Vagina (tissue), 2 donors: ENCODE measurements around the gene CMTR1.

Source experiments
- CTCF ChIP-seq, 3 experiments: fragments of 450-650 bp in 2 of 3; fragments of 200-600 bp in 1 of 3; sonication (generic) in 1 of 3; IDR thresholded peaks; one replicate each; pipeline ENCODE4 v1.5.1; 2017 to 2019; ENCODE audit warnings: antibody characterized with exemption in 3 of 3, mild to moderate bottlenecking in 2 of 3, moderate library complexity in 2 of 3
- POLR2A ChIP-seq, 2 donors: fragments of 450-650 bp; IDR thresholded peaks; one replicate each; pipeline ENCODE4 v1.6.1; 2017; ENCODE audit warnings: antibody characterized with exemption in 2 of 2, mild to moderate bottlenecking in 2 of 2, moderate library complexity in 2 of 2

DNA sequence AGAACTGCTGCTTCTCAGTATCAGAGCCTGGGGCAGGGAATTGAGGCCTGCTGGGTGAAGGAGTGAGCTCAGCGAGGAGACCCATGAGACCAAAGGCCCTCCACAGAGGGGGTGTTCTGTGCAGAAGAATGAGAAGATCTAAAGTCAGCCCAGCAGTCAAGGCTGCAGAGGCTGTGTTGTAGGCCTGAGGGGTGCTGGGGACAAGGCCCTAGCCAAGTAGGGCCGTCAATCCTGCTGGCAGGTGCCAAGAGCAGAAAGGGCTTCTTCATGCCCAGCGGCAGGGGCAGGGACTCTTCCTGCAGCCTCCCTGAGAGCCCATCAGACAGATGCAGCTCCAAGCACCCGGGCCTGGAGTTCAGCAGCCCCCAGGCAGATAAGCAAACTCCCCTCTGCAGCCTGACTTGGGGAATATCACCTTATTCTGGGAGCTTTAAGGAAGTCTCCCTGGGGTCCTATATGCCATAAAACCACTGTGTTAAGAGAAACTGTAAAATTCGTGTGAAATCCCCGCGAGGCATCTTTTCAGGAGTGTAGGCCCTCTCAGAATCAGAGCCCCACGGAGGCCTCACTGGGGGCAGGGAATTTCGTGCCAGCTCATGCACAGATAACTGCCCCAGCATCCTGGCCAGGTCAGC, 57.6 kb downstream of the CMTR1 start:
- TF ChIP-seq CTCF (IDR thresholded peaks at IDR 0.05) (no peak), POLR2A (IDR thresholded peaks at IDR 0.05) (no peak)
